ENCODE results near the gene DCUN1D4.

DNA sequence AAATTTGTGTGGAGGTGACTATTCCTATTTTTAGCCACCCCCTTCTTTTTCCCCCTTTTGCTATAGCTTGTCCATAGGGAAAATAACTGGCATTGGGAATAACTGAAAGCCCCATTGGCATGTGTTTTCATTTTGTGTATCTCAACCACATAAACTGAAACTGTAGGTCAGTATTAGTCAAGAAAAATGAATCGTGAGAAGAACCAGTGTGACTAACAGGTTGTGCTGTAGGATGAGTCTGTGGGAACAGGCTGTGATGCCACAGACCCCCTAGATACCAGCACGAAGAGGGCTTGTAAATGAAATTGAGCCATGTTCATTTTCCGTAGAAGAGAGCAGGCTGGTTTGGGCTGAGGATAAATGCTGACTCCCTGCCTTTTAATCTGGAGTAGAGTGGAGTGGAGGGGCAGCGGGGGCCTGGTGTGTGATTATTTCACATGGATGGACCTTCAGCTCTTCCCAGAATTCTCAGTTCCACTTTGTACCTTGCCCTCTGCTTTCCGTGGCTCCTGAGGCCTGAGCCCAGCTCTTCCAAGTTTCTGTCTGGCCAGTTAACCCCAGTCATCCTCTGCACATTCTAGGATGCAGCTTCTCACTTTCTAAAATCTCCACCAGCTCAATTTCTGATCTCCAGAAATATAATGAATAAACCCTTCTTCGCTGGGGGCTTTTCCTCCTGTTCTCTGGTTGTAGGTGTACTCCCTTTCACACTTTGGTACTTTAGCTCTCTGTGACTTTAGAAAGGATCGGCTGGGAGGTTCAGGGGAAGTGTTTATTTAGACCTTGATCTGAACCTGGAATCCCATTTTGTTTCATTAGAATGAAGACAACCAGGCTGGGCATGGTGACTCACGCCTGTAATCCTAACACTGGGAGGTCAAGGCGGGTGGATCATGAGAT lies 37.3 kb downstream of the DCUN1D4 start:
- TF ChIP-seq, protein P1, sequence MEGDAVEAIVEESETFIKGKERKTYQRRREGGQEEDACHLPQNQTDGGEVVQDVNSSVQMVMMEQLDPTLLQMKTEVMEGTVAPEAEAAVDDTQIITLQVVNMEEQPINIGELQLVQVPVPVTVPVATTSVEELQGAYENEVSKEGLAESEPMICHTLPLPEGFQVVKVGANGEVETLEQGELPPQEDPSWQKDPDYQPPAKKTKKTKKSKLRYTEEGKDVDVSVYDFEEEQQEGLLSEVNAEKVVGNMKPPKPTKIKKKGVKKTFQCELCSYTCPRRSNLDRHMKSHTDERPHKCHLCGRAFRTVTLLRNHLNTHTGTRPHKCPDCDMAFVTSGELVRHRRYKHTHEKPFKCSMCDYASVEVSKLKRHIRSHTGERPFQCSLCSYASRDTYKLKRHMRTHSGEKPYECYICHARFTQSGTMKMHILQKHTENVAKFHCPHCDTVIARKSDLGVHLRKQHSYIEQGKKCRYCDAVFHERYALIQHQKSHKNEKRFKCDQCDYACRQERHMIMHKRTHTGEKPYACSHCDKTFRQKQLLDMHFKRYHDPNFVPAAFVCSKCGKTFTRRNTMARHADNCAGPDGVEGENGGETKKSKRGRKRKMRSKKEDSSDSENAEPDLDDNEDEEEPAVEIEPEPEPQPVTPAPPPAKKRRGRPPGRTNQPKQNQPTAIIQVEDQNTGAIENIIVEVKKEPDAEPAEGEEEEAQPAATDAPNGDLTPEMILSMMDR (IDR thresholded peaks at IDR 0.05) = no peak
- TF ChIP-seq POLR2A (IDR thresholded peaks at IDR 0.05) = no peak
